Left lobe of liver (tissue), 2 donors: Measurements from ENCODE around the gene PTPRD. TPM values are rescaled to one million over a fixed set of nuclear protein-coding genes. Genes with fewer than 3 reads are reported as not detected.
A peak's percentile ranks its signal among the peaks of the same experiment; 100 is the strongest.
"Not testable (repeated sequence)": the region's sequence is repeated elsewhere in the genome, so short reads cannot be mapped to it uniquely, and the experiment has no call there.

Source experiments
- ATAC-seq: fragments of 200-7000 bp; cut with Tn5 transposase; one replicate; pipeline ENCODE4 v1.9.1; 2020; ENCODE audit warnings: mild to moderate bottlenecking, moderate library complexity
- DNase-seq: peaks from one replicate; pipeline ENCODE4 v3.0.0-alpha.2; 2020; ENCODE audit warnings: low spot score
- total RNA-seq: library from RNA; stranded (reverse); gene quantifications from one replicate; pipeline ENCODE4 v1.2.1, GENCODE V29; 2021
- donor health status: DM: no; HTN: no; CAD: no; lungs with moderate emphysema.
- donor health status: DM: no; HTN: yes; CAD: no.

Gene PTPRD
- total RNA-seq, 1 donor from 2014 or later, result 29.4 TPM

- no peak for ATAC-seq
These were observed 1504.2 kb downstream of the PTPRD start for GRCh38 chr9:9108641-9109040.

DNA sequence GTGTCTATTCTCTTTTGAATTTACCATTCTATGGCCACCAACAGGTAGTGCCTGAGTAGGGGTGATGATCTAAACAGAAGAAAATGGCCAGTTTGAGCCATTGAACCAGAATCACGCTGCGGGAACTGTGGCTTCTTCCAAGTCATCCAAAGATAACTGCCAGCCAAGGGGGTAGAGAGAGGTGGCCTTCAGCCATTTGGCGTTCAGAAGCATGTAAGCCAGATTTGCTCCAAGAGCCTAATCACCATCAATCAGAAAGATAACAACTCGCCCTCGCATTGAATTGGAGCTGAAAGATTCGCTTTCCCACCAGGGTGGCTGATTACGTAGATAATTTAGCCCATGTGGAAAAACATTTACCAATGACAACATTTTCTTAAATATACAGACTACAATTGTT, 1510.5 kb downstream of the PTPRD start:
- DNase-seq, result no peak
- no peak for ATAC-seq

More at GRCh38 chr9:9108641-9109040, 1504.2 kb downstream of the PTPRD start:
- DNase-seq, result no peak

DNA sequence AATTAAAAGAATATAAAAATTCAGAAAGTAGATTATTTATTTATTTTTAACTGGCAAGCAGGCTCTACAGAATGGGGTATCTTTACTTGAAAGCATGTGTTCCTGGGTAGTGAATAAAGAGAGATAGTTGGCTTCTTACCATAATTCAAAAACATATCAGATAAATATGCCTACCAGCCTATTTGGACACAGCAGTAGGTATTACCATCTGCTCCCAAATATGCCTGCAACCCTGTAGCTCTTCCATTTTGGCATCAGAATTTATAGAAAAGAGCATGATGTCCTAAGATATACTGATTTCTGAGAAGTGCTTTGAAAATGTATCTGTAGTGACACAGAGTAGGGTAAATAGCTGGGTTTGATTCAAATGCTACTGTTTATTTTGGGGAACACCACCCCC, 1512.7 kb downstream of the PTPRD start:
- no peak for ATAC-seq
- DNase-seq, result no peak

GRCh38 chr9:9099646-9100045, 1513.2 kb downstream of the PTPRD start:
- ATAC-seq (no peak), DNase-seq (no peak)

GRCh38 chr9:9097254-9097653, 1515.5 kb downstream of the PTPRD start:
- not testable (repeated sequence) for ATAC-seq, DNase-seq

DNA sequence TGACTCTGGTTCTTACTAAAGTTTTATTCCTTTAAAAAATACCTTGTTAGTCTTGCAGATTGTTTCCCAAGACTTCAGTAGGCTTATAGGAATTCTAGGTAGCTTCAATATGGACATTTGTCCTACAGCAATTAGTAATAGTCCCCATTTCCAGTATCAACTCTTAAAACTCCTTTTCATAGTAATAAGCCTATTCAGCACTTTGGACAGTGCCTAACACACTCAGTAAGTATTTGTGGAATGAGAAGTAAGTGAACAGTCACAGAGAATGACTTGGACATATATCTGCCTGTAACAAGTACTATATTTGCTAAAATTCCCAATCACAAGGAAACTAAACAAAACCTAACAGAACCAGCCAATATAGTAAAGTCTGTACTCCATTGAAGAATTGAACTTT, 1521.4 kb downstream of the PTPRD start:
- DNase-seq (no peak), ATAC-seq (no peak)

GRCh38 chr9:9079473-9079872, 1533.3 kb downstream of the PTPRD start:
- DNase-seq (no peak), ATAC-seq (no peak)

DNA sequence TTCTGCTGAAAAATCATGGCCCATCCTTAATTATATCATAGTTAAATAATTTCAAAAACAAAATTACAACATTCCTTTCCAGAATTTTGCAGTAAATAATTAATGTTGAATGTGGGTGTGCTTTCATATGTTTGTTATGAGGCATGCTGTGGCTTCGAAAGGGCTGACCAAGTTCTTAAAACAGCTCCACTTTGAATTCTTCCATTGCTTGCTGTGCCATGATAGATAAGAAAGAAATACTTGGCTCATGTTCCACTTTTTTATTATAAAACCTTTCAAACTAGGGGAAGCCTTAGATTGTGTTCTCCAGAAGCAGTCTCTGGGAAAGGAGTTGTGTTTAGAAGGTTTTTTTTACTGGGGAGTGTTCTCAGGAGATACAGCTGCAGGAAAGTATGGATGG, 1534.5 kb downstream of the PTPRD start:
- ATAC-seq, result no peak
- DNase-seq, result no peak

DNA sequence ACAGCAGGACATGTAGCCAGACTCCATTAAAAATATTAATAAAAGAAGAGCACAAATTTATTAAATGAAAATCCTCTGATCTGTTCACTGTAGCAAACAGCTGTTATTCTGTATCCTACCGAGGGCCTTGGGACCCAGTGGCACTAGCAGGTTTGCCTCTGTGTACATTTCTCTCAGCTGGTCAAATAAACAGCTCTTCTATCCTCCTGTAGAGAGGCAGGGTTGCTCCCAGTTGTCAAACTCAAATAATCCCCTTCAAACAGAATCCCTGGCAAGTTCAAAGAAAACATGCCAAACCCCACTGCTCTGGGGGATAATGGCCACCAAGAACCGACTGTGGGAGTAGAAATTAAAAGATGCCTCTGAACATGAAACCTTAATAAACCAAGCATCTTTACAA, 1551.2 kb downstream of the PTPRD start:
- ATAC-seq (no peak), DNase-seq (no peak)

- DNase-seq (no peak), ATAC-seq (peak; percentile 92)
These were observed 1558.3 kb downstream of the PTPRD start for GRCh38 chr9:9054354-9054992.

- DNase-seq, result no peak
- no peak for ATAC-seq
These were observed 1567.2 kb downstream of the PTPRD start for GRCh38 chr9:9045572-9045971.

GRCh38 chr9:9045072-9045471, 1567.7 kb downstream of the PTPRD start:
- ATAC-seq, result no peak
- DNase-seq, result no peak

DNA sequence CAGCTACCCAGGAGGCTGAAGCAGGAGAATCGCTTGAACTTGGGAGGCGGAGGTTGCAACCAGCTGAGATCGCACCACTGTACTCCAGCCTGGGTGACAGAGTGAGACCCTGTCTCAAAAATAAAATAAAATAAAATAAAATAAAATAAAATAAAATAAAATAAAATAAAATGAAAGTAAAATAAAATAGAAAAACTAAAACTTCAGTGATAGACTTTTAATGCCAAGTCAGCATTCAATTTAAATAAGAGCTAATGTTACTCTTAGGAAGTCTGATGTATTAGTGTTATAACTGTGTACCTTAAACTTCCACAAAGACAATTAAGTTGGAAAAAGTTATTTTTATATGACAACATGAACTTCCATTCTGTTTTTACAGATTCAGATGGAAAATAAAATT, 1569.0 kb downstream of the PTPRD start:
- ATAC-seq, DNase-seq: not testable (repeated sequence)

DNA sequence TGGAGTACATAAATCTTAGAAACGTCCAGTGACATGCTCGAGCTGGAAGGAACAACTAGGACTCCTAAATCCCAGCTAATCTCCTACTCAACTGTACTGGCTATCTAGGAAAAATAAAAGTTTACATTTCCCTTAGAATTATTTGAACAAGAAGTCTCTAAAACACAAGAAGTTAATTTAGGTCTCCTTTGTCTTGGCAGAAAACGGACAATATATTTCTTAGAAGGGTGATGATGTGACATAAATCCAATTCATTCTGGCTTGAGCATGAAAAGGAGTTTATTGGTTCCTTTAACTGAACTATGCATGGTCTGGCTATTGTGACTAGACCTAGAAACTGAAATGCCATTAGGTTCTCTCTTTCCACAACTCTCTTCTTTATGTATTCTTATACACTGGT, 1571.0 kb downstream of the PTPRD start:
- no peak for ATAC-seq
- DNase-seq, result no peak

DNA sequence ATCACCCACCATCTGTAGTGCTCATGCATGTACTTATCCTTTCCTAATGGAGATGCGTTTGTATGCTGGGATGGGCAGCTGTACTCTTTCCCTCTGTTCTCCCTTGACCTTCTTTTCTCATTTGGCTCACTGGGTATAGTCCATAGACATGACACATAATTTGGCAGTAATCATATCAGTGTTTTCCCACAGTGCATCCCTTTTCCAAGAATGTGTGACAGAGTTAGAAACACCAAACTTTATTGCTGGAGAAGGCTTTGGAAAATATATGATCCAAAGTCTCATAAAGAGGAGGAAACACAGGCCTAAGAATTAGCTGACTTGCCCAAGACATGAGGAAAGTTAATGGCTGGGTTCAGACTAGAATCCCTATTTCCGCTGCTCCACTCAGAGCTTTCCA, 1579.8 kb downstream of the PTPRD start:
- ATAC-seq, result no peak
- DNase-seq, result no peak

- ATAC-seq (no peak), DNase-seq (no peak)
These were observed 1596.2 kb downstream of the PTPRD start for GRCh38 chr9:9016597-9016996.

DNA sequence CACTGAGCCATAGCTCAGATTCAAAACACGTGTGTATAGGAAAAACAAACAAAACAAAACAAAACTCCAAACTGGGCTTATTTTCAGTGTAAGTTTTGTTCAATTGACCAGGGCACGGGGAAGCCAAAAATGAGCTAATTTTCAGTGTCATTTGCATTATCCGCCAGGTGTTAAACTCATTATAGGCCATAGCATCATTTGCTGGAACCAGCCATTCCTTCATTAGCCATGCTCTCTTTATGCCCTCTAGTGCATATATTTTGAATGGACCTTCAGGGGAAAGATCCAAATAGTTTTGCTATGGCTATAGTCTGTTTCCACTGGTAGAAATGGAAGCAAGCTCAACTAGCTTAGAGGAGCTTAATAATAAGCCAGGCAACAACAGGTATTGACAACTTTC, 1608.0 kb downstream of the PTPRD start:
- DNase-seq (no peak), ATAC-seq (no peak)

DNA sequence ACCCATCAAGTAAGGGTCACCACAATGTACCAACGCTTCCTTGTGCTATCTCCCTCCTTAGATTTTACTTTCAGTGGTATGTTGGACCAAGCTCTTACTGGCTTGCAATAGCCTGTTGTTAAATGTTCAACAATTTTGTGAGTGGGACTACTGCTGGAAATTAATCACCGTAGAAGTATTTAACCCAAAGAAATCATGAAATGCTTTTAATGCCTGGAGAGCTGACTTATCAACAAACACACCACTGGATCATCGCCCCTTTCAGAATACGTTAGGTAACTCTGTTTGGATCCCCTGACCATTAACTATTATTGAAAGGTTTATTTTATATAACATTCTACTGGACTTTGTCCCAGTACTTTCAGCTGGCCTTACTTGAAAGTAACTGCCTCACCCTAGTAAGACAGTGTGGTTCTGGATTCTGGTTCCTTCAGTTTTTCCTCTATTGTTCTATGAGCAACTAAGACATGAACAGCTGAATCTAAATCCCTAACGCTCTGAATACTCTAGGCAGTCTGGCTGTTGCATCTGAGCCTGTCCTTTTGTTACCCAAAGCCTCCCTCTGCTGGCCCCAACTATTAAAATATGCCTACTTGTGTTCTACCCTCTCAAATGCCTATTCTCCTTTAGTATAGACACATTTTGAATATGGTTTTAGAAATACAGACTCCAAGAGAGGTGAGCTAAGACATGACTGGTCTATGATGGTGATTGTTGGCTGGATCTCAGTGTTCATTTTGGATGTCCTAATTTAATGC, 1609.8 kb downstream of the PTPRD start:
- ATAC-seq (peak; percentile 100), DNase-seq (peak; percentile 49)

DNA sequence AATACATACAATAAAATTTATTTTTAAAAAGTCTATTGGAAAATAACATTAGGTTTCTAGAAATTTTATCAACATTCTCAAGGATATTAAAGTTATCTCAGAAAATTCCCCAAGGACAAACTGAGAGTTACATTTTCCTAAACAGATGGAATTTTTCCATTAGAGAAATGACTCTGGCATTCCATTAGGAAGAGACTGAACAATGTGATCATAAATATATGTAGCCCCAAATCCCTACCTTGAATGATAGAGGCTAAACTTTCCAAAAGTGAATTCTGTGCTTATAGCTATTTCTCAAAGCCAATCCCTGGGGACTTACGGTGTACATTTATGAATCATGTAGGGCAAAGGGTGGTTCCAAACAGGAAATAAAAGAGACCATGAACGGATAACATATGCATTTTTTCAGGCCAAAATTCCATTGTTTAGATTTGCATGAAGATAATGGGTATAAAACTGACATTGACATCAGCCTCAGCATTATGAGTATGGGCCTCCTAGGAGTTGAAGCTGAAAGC, 1632.2 kb downstream of the PTPRD start:
- ATAC-seq (no peak), DNase-seq (no peak)

DNA sequence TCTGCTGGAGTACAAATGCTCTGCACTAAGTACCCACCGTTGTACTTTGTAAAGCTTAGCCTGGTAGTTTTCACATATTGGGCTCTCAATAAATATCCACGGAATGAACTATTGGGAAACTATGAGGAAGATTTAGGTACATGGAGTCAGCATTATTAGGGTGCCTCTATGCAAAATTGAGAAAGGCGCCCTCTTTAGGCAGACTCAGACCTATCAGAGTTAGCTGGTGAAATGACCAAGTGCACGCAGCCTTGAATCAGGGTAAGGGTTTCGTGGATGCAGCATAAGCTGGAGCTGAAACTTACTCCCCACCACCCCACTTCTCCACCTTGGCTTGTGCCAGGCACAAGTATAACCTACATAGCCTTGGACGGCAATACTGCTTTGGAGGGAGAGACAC, 1634.5 kb downstream of the PTPRD start:
- ATAC-seq (no peak), DNase-seq (no peak)

DNA sequence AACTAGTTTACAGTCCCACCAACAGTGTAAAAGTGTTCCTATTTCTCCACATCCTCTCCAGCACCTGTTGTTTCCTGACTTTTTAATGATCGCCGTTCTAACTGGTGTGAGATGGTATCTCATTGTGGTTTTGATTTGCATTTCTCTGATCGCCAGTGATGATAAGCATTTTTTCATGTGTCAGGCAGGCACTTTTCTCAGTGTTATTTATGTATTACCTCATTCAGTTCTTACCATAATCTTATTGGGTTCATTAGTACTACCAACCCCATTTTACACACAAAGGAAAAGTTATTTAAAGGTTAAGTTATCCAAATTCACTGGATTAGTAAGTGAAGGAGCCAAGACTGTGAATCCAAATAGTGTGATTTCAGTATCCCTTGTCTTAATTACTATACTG, 1644.5 kb downstream of the PTPRD start:
- not testable (repeated sequence) for ATAC-seq, DNase-seq

DNA sequence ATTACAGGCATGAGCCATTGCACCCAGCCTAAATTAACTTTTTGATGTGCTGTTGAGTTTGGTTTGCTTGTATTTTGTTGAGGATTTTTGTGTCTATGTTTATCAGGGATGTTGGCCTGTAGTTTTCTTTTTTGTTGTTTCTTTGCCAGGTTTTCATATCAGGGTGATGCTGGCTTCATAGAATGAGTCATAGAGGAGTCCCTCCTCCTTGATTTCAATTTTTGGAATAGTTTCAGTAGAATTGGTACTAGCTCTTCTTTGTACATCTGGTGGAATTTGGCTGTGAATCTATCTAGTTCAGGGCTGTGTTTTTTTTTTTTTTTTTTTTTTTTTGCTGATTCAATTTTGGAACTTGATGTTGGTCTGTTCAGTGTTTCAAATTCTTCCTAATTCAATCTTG, 1648.9 kb downstream of the PTPRD start:
- ATAC-seq (no peak), DNase-seq (no peak)
